ENCODE data around the gene S100A9.
A peak's percentile ranks its signal among the peaks of the same experiment; 100 is the strongest.

- TF ChIP-seq EZH2 (IDR thresholded peaks at IDR 0.05; ENCODE audit: borderline replicate concordance, low read length) (no peak), CTCF (conservative IDR thresholded peaks at IDR 0.05 in 1 of 2, IDR thresholded peaks at IDR 0.05 in 1 of 2; ENCODE audit: extremely low read depth in 1 of 2, insufficient read depth in 1 of 2, low read depth in 1 of 2, low read length in 2 of 2) (peak; percentile 85 to 95)
Observed at GRCh38 chr1:153352523-153352922, 5.1 kb upstream of the S100A9 start.
